ENCODE measurements around the gene RELL1. TPM values are rescaled to one million over a fixed set of nuclear protein-coding genes. Genes with fewer than 3 reads are reported as not detected.

The RELL1 gene
- polyA plus RNA-seq, 12 donors = 12.4 to 17.8 (median 14.8) TPM; not detected in 1

DNA sequence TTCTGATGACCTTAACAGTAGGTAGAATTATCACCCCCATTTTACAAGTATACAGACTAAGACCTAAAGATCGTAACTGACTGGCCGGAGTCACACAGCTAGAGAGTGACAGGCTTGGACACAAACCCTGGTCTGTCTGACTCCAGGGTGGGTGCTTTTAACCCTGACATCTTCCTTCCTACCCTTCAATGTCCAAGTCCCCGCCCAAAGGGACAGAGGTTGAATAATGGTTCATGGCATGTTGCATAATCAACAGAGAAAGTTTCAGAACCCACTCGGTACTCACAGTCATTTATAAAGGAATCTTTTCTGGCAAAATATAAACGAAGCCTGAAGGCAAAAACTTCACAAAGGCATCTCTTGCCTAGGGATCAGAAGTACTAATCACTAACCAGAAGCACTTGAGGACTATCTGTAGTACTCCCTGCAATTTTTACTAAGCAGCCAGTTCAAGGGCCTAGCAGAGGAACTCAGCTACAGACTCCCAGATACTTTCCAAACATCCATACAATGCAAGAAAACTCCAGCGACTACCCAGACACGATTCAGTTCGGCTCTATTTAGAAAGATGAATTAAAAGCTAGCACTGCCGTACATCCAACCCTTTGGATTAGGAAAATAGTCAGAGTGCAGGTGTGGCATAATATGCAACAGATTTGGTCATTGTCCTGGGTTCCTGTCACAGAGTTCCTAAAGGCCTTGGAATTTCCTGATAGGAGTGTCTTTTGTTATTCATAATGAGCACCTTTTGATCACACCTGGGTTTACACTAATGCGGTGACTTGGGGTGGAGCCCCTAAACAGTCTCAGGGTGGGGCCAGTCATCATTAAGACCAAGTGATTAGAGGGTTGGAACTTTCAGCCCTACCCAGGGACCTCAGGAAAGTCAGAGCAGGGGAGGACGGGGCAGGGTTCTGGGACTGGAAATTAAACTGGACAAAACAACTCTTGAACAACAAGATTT lies 44.0 kb downstream of the RELL1 start:
- DNase-seq = no peak

DNA sequence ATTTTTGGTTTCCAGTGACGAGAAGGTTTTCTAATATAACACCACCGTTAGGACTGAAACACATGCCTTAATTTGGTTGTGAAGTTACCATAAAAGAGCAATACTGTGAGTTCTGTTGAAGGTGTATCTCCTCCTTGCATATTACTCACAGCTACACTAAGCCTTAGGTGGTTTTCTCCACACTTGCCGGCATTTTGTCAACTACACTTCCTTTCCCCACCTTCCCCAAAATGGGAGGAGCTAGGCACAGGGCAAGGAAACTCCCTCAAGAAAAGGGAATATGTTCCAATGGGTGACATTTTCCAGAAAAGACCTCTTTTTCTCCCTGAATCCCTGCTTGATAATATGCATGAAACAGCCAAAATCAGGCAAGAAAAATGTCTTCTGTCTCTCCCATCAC lies 44.8 kb downstream of the RELL1 start:
- no peak for DNase-seq

DNA sequence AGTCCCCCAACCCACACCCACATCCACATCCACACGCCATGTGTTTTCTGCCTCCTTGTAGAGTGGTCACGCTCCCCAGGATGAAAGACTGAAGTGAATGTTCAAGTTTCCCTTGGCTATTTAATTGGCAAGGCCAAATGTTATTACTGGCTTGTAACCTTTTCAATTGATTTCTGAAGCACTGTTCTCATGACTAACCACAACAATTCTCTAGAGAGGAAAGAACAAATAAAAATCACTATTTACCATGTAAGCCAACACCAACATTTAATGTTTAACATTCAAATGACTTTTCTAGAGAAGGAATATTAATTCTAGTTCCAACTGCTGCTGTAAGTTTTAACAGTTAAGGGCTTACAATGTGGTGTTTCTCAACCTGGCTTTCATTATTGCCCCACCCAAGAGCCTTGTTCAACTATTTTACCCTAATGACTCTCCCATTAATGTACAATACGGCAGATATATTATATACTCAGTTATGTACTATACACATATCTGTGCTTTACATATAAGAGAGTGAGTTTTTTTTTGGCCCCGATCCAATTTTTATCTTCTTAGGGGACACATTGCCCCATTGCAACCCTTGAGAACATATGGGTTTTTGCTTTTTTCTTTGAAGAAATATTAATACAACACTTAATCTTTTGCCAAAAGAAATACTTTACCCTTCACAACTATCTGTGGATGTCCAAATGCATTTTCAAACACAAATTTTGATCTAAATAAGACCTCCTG lies 46.5 kb downstream of the RELL1 start:
- no peak for DNase-seq

DNA sequence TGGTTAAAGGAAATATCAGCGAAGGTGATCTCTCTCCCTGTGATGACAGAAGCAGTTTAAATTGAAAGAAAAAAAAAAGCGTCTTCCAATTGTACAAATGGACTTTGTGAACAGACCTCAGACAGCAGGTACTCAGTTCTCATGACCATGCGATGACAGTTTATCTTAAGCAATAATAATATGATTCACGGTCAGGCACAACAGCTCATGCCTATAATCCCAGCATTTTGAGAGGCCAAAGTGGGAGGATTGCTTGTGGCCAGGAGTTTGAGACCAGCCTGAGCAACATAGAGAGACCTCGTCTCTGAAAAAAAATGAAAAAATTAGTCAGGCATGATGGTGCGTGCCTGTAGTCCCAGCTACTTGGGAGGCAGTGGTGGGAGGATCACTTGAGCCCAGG lies 51.0 kb downstream of the RELL1 start:
- no peak for DNase-seq

DNA sequence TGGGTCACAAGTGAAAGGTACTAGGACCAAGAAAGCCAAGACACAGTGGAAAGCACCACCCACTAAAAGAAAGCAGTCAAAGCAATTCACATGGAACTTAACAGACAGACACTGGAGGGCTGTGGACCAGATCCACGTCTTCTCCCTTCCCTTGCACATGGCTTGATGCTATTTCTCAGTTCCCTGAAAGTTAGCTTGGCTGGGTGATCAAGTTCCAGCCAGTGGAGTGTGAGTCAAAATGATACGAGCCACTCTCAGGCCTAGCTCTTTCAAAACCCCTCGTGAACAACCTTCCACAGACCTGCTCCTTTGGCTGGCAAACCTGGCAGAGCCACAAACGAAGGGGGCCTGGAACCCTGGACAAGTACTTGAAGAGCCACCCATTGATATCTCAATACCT lies 52.0 kb downstream of the RELL1 start:
- DNase-seq = no peak

DNA sequence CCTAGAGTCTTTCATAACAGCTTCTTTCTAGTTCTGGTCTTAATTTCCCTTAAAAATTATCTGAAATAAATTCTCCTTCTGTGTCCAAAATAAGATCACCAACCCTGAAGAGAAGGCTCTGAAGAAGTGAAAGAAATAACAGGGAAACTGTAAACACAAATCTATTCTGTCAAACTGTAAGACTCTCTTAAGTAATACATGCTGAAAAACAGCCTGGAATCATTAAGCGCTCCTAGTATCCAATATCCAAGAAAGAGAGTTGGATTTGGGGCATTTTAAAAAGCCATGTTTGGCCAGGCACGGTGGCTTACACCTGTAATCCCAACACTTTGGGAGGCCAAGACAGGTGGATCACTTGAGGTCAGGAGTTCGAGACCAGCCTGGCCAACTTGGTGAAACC lies 53.3 kb downstream of the RELL1 start:
- no peak for DNase-seq

DNA sequence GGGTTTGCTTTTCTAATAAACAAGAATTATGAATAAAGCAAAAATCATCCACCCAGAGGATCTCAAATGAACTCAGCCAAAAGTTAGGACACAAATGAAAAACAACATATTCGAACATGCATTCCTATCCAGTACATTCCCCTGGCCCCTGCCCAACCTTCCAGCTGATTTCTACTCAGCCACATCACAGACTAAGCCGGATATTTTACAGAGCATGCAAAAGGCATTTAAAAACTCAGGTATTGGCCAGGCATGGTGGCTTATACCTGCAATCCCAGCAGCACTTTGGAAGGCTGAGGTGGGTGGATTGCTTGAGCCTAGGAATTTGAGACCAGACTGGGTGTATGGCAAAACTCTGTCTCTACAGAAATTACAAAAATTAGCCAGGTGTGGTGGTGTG lies 54.6 kb downstream of the RELL1 start:
- DNase-seq = peak; percentile 53

DNA sequence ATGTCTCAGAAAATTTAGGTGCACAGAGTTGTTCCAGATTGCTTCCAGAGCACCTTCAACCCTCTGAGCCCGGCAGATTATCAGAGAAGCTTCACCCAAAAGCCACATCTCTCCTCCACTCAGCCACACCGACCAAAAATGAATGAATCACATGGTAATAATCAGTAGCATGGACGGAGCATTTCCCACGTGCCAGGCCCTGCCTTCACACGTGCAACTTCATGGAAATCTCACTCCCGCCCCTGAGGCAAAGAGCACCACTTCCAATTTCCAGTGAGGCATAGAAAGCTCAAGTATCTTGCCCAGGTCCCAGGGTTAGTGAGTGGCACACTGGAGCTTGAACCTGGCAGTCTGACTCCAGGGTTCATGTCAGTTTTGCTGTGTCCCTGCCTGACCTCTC lies 56.5 kb downstream of the RELL1 start:
- no peak for DNase-seq

DNA sequence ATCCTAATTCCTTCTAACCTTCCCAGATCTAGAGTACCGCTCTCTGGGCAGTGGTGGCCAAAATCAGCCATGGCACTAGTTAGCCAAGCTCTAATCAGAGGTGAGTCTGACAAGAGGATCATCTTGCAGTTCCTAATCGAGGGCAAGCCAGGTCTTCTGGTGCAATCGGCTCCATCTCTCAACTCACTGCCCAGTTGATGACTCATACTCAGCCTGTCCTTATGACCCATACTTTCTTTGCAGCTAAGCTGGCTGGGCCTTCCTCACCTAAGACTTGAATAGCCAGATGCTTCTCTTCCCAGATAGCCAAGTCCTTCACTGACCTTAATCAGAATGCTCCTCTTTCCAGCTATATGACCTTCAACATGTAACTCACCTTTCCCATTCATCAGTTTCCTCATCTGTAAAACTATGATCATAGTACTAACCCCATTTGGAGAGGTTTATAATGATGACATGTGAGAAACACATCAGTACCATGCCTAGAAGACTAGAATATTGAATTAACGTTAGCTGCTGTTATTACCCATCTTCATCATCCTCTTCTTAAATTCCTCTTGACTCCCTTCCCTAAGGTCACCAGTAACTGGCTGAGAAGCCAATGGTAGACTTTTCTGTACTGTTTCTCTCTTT lies 57.1 kb downstream of the RELL1 start:
- DNase-seq = no peak

DNA sequence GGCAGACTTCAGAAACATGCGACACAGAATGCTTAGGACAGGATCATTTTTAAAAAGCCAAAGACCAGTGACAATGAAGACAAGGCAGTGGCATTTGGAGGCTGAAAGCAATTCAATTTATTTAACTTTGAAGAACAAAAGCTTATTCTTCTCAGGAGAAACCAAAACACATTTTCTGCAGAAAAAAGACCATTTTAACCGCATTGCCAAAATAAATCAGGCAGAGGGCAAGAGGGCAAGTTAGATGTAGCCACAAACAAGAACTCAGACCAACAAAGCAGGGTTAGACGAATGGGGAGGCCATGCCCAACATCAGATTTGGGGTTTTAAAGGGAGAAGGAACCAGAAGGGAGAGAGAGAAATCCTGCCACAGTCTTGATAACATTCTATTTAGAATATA lies 58.9 kb downstream of the RELL1 start:
- DNase-seq = no peak

DNA sequence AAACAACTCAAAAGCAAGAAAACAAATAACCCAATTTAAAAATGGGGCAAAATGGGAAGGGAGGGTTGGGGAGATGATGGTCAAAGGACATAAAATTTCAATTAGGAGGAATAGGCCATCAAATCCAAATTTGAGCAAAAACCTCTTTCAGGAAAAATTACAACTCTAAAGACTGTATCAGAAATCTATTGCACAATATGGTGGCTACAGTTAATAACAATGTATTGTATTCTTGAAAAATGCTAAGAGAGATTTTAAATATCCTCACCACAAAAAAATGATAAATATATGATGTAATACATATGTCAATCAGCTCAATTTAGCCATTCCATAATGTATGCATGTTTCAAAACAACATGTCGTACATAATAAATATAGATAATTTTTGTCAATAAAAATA lies 60.7 kb downstream of the RELL1 start:
- DNase-seq = no peak

DNA sequence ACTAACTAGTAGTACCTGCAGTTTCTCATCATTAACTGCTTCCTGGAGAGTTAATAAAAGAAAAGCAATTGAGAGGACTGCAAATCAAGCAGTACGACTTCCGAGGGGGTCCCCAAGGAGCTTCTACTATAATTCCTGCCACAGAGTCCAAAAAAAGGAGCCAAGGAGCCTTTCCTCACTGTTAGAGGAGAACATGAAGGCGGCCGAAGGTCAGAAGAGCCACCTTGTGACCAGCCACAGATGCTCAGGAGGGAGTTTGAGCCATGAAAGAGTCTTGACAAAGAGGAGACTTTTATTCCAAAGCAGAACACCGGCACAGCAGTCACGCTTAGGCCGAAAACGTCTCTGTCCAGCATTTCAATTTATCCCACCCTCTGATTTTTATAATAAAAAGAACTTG lies 62.2 kb downstream of the RELL1 start:
- no peak for DNase-seq

DNA sequence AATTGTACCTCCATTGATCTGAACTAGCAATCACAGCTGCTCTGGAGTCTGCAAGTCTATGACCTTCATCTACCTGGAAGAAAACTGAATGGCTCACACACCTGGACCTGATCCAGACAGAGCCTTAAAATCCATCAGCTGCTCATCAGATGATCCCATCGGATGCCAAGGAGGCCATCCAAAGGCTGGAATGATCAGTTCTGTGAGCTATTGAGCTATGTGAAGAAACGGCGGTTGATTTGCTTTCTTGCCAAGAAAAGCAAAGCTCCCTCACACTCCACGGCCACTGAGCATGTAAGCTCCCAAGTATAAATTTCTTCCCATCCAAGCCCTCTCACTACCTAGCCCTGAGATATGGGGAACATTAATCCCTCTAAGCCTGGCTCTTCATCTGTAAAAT lies 63.1 kb downstream of the RELL1 start:
- no peak for DNase-seq

DNA sequence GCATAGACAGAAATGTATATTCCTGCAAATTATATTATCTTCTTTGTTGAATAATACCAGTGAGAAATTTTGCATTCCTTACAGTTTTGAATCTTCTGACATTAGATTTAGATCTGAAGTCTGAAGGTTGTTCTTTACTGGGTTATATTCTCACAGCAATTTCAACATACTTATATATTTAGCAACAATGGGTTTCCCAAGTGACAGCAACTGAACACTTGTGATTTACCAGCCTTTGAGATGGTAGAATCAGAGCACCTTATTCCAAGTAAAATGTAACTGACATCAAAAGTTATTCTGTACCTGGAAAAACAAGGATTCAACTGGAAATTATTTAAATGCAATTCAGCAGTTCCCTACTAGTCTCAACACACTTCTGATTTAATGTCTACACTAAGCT lies 66.0 kb downstream of the RELL1 start:
- no peak for DNase-seq

DNA sequence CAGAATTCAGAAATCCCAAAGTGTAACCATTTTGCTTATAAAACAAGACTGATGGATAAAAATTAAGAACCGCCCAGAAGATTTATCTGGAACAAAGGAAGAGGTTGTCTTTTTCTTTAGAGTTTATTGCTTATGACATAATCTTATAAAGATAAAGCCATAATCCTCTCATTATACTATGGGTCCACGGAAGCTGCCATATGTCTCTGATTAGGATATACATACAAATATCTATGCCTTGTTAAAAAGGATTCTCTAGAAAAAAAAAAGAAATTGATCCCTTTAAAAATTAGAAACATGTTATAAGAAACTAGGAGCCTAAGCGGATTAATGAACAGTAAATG lies 70.5 kb downstream of the RELL1 start:
- DNase-seq = no peak

DNA sequence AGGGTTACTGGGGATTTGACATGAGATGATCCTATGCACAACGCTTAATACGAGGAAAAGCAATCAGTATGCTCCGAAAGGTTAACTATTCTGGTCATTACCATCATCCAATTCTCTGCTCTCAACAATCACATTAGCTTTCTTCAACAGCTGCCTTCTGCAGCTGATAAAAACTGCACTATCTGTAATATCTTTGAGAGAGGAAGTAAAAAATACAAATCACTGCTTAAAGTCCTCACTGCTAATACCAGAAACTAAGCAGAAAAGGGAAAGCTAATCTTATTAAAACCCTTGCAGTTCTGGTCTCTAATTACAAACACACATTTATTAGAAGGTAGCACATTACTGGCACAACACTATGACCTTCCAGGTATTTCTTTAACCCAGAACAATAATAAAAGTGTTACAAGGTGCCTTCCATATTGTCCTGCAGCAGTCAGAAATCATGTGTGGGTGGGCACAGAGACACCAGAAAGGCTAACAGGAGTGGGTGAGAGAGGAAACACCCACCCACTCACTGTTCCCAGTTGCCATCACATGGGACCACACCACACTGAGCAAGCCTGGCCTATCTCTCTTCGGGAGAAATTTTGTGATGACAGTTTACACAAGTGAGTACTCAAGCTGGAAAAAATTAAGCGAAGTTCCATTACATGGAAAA lies 71.0 kb downstream of the RELL1 start:
- no peak for DNase-seq

DNA sequence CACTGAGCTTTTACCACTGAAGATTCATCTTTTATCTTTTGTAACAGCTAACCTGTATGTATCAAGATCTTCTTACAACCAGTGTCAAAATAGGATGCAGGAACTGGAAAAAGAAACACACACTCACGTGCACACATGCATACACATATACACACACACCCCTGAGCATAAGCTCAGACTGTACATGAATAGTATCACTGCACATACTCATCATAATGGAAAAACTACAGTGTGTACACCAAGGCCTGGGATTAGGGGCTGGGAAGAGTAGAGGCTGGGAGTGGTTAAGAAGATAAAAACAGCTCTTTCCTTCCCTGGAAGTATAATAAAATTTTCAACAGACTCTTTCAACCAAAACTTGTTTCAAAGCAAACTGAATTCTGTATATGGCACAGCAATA lies 73.4 kb downstream of the RELL1 start:
- DNase-seq = no peak

DNA sequence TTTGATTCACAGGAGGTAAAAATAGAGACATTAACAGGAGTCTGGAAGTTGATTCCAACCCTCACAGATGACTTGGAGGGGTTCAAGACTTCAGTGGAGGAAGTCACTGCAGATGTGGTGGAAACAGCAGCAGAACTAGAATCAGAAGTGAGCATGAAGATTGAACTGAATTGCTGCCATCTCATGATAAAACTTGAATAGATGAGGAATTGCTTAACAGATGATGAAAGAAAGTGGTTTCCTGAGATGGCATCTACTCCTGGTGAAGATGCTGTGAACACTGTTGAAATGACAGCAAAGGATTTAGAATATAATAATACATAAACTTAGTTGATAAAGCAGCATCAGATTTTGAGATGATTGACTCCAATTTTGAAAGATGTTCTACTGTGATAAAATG lies 76.5 kb downstream of the RELL1 start:
- DNase-seq = no peak

DNA sequence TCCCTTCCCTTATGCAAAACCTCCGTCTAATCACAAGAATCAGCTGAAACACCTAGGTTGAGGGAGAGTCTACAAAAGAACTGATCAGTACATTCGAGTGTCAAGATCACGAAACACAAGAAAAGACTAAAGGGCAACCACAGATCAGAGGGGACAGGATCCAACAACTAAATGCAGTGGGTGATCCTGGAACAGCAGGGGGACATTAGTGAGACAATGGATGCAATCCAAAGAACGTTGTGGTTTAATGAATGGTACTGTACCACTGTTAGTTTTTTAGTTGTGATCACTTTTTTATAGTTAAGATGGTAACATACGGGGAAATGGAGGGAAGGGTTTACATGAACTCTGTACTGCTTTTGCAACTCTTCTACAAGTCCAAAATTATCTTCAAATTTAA lies 79.2 kb downstream of the RELL1 start:
- DNase-seq = no peak

DNA sequence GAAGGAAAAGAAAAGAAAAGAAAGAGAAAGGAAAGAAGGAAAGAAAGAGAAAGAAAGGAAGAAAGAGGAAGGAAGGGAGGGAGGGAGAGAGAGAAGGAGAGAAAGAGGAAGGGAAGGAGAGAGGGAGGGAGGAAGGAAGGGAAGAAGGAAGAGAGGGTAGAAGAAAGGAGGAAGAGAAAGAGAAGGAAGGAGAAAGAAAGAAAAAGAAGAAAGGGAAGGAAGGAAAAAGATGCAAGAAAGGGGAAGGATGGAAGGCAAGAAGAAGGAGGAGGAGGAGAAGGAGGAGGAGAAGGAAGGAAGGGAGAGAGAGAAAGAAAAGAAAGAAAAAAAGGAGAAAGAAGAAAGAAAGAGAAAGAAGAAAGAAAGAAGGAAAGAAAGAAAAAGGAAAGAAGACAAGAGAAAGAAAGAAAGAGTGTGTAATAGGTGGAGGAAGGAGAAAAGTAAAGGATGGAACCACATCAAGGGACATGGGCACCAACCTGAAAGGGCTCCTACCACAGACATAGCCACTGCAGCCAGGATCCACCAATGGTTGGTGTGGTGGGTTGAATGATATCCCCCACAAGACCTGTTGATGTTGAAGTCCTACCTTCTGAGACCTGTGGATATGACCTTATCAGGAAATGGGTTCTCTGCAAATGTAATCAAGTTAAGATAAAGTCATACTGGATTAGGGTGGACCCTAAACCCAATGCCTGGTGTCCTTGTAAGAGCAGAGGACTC lies 80.2 kb downstream of the RELL1 start:
- DNase-seq = no peak

DNA sequence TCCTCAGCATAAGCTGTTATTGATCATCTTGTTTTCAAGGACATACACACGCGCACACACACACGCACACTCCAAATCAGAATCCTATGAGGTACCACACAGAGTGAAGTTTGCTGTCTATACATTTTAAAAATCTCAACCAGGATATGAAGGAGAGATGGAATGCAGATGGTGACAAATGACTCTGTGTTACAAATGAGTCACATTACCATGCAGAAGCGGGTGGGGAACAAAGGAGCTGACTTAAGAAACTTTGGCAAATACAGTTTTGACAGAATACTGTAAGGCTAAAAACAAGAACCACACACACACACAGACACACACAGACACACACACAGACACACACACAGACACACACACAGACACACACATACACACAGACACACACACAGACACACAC lies 81.7 kb downstream of the RELL1 start:
- DNase-seq = no peak

DNA sequence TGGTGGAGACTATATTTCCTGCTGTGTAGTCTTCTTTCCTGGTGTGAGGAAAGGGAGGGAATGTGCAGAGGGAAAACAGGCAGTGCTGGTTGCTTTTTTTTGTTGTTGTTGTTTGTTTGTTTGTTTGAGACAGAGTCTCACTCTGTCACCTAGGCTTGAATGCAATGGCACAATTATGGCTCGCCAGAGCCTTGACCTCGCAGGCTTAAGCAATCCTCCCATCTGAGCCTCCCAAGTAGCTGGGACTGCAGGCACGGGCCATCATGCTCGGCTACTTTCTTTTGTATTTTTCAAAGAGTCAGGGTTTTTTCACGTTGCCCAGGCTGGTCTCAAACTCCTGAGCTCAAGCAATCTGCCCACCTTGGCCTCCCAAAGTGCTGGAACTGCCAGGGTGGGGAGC lies 82.5 kb downstream of the RELL1 start:
- DNase-seq = no peak
